Activated T-cell treated with anti-CD3 and anti-CD28 coated beads, Interleukin-2, amount 50 U/mL, for 48 hours (primary cell): ENCODE results near the gene NCF1.
A peak's percentile ranks its signal among the peaks of the same experiment; 100 is the strongest.
"Not testable (repeated sequence)": the region's sequence is repeated elsewhere in the genome, so short reads cannot be mapped to it uniquely, and the experiment has no call there.

Experiments
- DNase-seq, 2 experiments: peaks; one replicate each; pipeline ENCODE4 v3.0.0-alpha.2; 2020

NCF1 gene

DNA sequence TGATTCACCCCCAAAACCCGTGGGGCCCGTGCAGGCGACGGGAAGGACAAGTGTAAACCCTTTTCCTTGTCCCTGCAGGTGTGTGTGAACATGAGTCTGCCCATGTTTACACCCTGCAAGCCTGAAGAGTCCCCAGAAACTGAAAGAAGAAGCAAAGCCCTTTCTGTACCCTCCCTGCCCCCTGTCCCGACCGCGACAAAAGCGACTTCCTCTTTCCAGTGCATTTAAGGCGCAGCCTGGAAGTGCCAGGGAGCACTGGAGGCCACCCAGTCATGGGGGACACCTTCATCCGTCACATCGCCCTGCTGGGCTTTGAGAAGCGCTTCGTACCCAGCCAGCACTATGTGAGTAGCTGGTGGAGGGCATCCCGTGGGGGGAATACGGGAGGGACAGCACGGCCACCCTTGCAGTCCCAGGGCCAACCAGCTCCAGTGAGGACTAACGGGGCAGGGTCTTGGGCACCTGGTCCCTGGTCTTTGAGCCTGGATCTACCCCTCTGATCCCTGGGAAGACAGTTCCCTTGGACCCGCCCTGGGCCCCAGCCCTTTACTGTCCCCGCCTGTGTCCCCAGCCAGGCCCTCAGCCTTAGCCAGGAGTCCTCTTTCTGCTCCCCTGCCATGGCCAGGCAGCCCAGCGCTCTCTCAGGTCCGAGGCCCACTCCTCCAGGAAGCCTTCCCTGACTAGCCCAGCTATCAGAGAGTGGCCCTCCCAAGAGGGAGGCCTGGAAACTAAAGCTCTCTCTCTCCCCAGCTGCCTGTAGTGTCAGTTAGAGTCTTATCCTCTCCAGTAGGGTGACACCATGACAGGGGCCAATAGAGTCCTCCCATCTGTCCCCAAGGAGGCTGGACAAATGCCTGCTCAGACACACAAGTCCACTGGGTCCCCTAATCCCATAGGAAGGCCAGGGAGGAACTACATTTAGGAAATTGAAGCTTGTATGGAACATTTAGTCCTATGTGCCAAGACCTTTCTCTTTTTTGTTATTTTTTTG lies at the start of gene NCF1:
NCF1 (plus strand) TSS at position 252 of the 991 bp plus-strand sequence; CDS start at position 273, 21 bp downstream.
- DNase-seq = not testable (repeated sequence)

DNA sequence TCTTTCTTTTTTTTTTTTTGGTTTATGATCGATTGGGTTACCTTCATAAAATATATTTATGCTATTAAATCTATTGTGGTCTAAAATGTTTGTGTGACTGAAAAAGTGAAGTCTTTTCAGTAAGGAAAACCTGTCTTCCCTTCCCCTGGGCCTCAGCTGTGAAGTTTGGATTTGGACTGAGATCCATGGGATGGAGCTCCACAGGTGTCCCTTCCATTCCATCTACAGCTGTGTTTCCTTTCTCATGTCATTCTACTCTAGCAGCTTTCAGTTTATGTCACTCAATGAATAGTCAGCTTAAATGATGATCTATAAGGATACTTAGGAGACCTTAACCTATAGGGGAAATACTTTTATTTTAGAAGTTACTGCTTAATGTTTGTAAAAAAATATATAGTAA lies 48.0 kb upstream of the NCF1 start:
- DNase-seq = no peak

DNA sequence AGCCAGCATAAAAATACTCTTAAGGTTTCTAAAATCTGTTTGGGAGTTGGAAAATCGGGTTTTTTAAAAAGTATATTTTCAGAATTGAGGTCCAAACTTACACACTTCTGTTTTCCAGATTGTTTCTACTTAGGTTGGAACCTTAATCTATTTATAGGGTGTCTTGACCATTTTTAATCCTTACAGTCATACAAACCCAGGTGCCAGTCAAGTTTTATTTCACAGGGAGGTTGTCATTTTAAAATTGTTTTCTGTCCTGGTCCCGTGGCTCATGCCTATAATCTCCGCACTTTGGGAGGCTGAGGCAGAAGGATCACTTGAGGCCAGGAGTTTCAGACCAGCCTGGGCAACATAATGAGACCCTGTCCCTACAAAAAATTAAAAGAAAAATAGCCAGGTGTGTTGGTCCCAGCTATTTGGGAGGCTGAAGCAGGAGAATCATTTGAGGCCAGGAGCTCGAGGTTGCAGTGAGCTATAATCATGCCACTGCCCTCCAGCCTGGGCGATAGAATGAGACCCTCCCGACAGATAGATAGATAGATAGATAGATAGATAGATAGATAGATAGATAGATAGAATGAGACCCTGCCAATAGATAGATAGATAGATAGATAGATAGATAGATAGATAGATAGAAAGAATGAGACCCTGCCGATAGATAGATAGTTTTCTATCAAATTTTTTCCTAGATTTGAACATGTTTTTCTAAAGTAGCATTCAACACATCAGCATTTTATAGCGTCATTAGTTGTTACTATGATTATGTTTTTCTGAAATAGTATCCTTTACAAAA lies 47.3 kb upstream of the NCF1 start:
- no peak for DNase-seq

DNA sequence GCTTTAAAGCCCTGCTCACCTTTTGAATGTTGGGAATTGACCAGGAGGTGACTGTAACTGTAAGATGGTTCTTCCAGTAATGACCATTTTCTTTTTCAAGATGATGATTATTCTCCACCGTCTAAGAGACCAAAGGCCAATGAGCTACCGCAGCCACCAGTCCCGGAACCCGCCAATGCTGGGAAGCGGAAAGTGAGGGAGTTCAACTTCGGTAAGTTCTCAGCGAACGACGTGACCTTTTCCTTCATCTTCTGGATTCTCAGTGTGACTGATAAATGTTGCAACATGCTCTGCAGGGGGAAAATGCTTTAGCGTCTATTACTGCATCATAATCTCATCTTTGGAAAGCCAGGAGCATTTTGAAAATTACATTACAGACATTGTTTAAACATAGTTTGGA lies 45.1 kb upstream of the NCF1 start:
- not testable (repeated sequence) for DNase-seq

DNA sequence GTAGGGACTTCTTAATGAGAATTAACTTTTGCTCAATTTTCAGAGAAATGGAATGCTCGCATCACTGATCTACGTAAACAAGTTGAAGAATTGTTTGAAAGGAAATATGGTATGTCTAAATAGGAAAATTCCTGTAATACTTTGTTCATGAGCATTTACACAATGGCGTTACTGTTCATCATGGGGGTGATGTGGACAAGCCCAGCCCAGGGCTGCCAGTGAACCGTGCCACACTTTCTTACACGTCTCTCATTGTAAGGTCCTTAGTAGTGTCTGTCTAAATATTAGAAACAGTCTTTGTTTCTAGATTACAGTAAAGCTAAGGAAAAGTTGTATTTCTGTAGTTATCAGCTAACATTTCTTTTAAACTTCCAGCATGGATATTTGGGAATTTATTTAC lies 43.6 kb upstream of the NCF1 start:
- DNase-seq = not testable (repeated sequence)

DNA sequence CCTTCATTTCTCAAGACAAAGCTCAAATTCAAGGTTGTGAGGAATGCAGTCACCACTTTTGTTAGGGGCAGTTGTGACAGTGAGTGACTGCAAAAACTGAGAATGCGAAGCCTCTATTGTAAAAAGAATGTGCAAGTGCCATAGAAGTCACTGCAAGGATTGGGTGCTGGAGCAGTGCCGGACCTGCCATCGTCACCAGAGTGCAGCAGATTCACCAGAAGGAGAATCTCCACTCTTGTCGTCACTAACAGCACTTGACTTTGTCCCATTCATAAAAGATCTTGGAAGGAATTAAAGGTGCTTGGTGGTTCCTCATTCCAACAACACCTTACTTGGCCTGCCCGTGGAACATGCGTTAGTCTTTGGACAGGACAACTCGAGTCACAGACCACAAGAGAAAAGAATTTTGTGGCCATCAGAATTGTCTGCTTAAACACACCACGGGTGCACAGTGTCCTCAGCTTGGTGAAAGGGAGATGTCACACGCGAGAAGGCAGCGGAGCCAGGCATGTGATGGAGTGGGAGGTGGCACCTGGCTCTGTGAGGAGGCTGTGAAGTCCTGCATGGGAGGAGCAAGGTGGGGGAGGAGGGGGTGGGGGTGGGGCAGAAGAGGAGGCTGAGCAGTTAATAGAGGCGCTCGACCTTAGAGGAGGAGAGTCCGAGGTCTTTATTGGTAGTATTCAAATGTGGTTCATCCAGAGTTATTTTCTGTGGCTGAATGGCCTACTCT lies 33.7 kb upstream of the NCF1 start:
- not testable (repeated sequence) for DNase-seq

DNA sequence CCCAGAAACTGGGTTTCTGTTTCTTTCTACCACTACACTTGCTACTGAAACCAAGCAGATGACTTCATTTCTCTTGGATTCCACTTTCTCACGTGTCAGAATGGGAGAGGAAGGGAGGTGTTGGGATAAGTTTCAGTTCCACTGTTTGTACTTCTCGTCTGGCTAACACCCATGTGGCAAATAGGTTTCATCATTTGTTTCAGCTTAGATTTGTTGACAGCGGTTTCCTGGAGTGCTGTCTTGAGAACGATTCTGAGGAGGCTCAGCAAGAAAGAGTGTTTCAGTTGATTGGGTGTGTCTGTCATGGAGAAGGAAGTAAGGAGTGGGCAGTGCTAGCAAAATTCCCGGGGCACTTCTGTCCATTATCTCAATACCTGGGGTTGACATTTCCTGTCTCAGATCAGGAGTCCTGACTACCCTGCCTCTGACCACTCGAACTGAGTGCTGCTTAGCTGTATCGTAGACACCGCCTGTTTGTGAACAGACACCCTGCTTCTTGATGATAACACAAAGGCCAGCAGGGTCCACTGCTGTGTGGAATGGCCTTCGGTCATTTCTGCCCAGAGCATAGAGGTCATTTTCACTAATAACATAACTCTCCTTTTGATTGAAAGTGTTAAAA lies 29.8 kb upstream of the NCF1 start:
- not testable (repeated sequence) for DNase-seq

DNA sequence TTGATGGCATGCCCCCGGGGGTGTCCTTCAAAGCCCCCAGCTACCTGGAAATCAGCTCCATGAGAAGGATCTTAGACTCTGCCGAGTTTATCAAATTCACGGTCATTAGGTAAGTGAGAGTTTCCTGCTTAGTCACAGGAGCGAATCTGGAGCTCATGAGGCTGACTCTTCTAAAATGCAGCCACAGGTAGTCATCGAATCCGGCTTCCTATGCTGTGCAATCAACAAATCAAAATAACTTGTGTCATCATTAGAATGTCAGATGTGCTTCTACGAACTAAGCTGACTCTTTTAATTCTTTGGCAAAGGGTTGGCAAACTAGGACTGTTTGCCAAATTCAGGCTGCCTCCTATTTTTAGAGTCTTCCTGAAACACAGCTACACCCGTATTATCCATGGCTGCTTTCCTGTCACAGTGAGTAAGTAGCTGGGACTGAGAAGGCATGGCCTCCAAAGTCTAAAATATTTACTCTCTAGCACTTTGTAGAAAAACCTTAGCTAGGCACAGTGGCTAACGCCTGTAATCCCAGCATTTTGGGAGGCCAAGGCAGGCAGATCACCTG lies 19.8 kb upstream of the NCF1 start:
- DNase-seq = not testable (repeated sequence)

DNA sequence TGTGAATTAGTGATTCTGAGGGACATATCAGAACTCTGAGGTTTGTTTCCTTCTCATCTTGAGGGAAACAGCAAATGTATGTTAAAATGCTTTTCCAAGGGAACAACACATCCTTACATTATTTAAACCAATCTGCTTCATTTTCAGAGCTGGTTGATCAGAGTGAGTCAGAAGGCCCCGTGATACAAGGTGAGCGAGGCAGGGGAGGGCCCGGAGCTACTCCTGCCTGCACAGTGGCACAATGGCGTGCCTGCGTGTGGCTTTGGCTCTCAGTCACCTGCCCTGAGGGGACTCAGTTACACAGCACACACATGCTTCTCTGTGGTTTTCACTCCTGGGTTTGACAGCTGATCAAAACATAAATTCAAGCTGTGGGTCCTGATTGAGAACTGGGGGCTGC lies 17.1 kb upstream of the NCF1 start:
- not testable (repeated sequence) for DNase-seq

DNA sequence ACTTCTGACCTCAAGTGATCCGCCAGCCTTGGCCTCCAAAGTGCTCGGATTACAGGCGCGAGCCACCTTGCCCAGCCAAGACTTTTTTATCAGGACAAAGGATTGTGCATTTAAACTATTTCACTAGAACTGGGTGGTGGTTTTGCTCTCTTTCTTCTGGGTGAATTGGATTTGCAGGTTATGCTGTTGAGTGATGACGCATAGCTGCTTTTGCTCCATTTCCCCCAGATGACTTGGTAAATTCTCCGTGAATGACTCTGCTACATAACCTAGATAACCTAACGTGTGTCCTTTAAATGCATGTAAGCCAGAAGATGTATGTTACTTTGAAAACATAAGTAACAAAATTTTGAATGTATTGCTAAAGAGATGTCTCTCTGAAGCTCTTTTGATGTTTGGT lies 15.5 kb upstream of the NCF1 start:
- DNase-seq = not testable (repeated sequence)

DNA sequence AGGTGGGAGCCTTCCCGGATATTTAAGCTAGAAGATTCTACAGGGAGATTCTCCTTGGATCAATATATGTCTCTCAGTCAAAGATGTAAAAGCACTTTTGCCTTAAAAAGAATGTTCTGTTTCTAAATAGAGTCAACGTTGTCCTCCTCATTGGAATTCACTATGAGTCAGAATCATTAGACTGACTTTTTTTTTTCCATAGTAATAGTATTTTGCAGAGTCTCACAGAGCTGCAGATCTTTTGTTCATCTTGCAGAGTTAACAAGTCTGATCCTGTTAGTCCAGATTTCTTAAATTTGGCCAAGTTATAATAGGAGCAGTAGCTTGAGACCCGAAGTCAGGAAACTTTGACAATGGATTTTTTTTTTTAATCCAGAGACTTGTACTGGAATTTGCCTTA lies 14.8 kb upstream of the NCF1 start:
- DNase-seq = not testable (repeated sequence)

DNA sequence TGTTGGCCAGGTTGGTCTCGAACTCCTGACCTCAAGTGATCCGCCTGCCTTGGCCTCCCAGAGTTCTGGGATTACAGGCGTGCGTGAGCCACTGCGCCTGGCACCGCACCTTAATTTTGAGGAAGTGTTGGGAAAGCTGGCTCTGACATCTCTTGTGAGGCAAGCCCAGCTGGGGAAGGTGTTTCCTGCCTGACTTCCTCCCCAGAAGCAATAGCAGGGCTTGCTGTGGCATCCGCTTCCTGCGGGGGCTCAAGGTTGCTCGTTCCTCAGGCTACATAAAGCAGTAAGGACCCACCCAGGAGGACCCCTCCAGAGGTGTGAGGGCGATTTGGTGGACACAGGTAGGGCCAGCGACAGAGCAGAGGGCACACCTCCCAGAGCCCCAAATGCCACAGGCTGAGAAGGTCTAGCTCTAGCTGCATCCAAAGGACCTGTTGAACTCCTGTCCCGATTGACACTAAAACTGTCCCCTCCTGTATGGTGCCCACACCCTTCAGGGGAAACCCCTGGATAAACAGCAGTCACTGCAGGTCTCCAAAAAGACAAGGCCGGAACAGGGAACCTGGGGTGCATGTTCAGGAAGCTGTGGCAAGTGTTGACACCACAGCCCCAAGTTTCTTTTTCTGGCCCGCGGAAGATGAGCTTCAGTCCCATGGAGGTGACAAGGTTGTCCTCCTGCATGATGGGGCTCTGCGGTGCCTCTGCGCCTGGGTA lies 8.4 kb upstream of the NCF1 start:
- not testable (repeated sequence) for DNase-seq

DNA sequence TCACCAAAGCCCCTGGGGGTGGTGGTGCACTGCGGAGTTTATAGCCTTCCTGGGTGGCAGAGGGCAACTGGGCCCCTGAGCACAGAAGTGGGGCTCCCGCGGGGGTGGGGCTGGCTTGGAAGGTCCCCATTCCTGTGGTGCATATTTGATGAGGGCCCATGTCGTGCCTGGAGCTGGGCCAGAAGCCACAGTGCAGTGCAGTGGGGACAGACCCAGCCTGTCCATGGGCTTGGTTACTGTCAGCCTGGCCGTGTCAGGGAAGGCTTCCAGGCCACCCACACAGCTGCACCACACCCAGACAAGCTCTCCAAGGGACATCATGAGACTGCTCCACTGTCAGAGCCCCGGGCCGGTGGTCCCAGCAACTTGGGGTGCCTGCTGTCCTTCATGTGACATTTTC lies 7.3 kb upstream of the NCF1 start:
- not testable (repeated sequence) for DNase-seq

DNA sequence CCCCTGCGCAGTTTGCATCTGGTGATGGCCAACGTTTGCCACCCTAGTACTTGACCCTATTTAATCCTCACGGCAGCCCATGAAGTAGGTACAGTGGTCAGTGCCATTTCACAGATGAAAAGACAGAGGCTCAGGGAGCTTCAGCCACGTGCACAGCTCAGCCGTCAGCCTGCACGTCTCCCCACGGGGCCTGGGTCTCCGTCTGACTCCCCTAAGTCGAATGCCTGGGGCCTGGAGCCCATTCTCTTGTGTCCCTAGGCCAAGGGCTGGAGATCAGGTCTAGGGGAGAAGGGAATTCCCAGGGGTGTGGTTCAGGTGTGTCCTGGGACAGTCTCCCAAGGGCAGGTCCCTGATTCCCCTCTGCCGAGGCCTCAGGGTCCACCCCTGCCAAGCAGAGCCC lies 6.8 kb upstream of the NCF1 start:
- peak in 1 of 2 experiments; percentile 15 for DNase-seq

DNA sequence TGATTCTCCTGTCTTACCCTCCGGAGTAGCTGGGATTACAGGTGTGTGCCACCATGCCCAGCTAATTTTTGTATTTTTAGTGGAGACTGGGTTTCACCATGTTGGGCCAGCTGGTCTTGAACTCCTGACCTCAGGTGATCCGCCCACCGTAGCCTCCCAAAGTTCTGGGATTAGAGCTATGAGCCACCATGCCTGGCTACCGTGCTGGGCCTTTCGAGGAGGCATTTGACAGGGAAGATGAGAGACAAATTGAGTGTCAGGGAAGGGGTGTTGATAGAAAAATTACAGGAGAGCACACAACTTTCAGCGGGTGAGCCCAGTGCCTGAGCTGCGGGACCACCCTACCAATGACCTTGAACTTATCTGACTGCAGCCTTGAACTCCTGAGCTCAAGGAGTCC lies 3.7 kb upstream of the NCF1 start:
- not testable (repeated sequence) for DNase-seq

DNA sequence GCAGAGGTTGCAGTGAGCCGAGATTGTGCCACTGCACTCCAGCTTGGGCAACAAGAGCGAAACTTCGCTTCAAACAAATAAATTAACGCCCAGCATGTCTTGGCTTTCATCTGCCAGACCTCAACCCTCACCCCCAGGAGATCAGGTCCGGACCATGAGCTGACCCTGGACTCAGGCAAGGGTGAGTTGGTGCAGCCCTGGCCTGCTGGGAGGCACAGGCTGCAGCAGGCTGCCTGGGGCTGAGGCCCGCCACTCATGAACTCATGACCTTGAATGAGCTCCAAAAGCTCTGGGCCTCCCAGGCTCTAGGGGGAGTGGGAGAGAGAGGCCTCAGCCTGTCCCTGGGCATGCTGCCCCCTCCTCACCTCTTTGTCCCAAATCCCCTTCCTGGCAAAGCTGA lies 1.7 kb upstream of the NCF1 start:
- not testable (repeated sequence) for DNase-seq

DNA sequence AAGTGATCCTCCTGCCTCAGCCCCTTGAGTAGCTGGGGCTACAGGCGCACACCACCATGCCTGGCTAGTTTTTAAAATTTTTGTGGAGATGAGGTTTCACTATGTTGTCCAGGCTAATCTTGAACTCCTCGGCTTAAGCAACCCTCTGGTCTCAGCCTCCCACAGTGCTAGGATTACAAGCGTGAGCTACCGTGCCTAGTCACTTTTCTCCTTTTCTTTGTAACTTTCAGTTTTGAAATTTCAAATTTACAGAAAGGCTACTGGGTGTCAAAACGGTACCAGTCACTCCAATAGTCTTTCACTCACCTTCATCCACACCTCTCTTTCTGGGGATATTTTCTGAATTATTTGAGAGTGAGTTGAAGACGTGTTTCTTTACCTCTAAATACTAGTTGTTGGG lies 1.3 kb downstream of the NCF1 start:
- DNase-seq = not testable (repeated sequence)

DNA sequence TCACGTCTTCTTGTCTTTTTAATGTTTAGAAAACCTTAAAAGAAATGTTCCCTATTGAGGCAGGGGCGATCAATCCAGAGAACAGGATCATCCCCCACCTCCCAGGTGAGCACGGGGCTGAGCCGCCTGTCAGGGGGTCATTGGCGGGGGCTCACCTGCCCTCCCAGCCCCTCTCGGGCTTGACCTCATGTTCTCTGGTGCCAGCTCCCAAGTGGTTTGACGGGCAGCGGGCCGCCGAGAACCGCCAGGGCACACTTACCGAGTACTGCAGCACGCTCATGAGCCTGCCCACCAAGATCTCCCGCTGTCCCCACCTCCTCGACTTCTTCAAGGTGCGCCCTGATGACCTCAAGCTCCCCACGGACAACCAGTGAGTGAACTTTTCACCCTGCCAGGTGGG lies 5.2 kb downstream of the NCF1 start:
- not testable (repeated sequence) for DNase-seq

DNA sequence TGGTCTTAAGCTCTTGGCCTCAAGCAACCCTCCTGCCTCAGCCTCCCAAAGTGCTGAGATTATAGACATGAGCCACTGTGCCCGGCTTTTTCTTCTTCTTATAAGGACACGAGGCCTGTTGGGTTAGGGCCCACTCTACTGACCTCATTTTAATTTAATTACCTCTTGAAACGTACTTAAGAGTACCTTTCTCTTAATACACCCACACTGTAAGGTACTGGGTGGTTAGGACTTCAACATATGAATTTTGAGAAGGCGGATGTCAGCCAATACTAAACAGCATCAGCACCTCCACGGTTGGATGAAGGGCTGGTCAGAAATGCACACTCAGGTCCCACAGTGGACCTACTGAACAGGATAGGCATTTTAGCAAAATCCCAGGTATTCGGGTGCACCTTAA lies 7.9 kb downstream of the NCF1 start:
- not testable (repeated sequence) for DNase-seq

DNA sequence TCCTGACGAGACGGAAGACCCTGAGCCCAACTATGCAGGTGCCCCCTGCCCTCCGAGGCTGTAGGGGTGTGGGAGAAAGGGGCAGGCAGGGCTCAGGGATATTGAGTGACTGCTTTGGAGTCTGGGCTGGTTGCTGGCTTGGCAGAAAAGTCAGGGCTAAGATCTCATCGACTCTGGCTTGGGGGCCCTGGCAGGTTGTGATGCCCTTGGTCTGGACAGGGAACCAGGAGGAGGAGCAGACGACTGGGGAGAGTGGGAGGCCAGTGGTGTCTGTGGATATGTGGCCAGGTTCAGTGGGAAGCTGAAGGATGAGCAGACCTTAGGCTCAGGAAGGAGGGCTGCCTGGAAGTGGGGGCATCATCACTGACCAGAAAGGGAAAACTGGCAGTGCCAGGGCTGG lies 9.8 kb downstream of the NCF1 start:
- not testable (repeated sequence) for DNase-seq
